DMS79 treated with DMSO at 0.1 percent for 48 hours (cell line): Measurements from ENCODE around the gene DNAJC15.
"Not testable (repeated sequence)": the region's sequence is repeated elsewhere in the genome, so short reads cannot be mapped to it uniquely, and the experiment has no call there.

Source experiments
- DNase-seq: peaks from one replicate; lab custom pipeline; 2025; lab: John Stamatoyannopoulos, UW

DNAJC15 gene

DNA sequence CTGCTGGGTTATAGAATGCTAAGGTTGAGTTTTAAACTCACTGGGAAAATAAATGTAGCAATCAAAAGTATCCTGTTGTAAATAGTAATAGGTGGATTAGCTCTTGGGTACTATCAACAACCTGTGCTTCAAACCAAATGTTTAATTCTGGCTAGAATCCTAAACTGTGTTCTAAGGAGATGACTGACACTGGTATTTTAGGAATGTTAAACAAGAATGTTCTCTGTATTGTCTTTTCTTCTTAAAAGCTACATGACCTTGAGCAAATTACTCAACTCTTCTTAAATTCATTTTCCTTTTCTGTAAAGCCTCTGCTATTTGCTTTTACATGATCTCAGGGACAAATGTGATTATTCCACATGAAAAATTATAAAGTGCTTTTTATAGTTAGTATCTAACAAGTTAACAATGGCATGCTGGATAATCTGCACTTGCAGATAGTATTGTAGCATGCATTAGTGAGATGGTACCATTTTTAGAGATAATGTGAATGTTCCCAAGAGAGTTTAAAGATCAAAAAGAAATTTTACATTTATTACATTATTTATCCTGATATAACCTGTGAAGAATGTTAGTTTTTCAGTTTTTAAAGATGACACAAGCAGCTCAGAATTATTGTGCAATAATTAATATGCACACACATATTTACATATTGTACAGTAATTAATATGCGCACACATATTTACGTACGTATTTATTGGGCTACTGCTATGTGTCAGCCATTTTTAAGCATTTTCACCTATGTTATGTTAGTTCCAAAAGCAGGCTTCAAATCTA lies 17.7 kb upstream of the DNAJC15 start:
- DNase-seq = no peak

DNA sequence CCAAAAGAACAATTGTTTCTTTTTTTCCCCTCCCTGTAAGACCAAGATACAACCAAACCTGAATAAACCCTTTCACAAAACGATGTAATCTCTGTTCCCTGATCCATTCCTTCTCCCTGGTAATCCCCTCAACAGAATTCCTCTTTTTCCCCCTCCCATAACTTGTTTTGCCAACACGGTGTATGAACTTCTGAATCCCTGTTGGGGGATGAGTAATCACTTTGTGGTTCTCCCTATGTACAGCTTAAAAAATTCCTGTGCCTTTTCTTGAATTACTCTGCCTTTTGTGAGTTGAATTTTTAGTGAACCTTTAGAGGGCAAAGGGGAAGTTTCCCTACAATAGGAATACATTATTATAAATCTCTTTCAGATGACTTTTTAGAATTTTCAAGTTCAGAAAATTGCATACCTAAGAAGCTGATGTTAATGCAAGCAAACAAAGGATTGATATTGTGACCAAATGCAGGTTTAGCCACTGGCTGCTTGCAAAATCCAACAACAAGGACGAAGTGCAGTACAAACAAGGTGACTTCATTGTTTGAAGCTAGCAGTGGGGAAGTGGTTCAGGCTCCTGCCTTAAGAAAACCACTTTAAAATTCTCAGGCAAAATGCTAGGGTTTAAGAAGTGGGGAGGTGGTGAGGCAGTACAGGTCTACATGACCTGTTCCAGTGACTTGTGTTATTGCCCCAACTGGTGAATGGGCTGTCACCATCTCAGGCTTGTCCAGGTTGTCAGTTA lies 16.3 kb upstream of the DNAJC15 start:
- no peak for DNase-seq

DNA sequence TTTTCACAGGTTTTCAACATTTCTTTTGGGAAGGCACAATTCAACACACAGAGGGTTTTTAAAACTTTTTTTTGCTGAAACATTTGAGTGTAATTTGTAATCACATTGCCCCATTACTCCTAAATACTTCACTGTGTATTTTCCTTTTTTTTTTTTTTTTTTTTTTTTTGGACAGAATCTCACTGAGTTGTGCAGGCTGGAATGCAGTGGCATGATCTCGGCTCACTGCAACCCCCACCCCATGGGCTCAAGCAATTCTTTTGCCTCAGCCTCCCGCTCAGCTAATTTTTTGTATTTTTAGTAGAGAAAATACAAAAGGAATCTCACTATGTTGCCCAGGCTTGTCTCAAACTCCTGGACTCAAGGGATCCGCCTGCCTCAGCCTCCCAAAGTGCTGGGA lies 14.8 kb upstream of the DNAJC15 start:
- DNase-seq = no peak

DNA sequence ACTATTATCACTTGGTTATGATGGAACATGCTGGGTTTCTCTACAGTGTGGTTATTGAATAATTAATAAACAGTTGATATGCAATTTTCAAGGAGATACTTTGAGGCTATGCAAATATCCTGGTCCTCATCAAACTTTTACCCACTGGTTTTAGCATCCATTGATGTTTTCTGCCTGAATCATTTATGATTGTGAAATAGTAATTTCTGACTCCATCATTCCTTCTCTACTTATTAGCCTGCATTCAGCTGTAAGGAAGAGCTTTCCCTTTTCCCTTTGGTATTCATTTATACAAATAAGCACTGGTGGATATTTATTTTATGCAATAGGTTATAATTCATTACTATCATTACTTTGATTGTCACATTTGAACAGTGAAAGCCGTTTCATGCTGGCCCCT lies 13.9 kb upstream of the DNAJC15 start:
- no peak for DNase-seq

DNA sequence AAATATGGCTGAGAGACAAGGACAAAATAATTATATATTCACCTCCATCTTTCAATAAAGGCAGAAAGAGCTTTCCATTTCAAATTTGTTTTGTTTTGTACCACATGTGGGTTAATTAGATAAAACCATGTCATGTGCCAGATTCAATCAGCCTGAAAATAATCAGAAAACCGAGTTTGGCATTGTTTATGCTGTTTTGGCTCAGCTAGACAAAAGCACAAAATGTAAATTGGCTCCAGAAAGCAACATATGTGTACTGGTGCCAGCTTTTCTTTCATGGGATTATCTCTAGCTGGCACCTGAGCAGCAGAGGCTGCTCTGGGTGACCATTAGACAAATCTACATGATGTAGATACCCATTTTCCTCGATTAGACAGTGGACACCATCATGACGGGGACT lies 9.2 kb upstream of the DNAJC15 start:
- no peak for DNase-seq

DNA sequence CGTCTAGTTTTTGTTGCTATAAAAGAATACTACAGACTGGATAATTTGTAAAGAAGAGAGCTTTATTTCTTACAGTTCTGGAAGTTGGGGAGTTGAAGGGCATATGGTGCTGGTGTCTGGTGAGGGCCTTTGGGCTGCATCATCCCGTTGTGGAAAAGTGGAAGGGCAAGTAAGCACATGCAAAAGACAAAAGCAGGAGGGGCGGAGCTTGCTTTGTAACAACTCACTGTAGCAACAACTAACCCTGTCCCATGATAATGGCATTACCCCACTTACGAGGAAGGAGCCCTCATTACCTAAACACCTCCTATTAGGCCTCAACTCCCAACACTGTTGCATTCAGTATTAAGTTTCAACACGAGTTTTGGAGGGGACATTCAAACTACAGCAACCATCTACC lies 7.2 kb upstream of the DNAJC15 start:
- no peak for DNase-seq

DNA sequence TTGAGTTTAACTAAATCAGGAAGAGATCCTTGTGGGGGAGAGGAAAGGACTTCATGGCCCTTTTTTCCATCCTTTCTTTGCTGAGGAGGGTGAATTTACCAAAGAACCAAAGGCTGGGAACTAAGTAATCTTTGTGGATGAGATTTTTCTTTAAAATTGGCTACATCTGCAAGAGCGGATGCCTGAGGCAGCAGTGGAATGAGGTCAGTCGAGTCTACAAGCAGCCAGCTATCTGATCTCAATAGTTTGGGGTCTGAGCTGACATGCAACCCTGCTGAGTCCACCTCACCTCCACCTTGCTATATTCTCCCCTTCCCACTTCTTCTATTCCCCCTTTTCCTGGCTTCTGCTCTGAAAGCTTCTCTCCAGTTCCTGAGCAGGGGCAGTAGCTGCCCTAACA lies 3.6 kb upstream of the DNAJC15 start:
- DNase-seq = no peak

DNA sequence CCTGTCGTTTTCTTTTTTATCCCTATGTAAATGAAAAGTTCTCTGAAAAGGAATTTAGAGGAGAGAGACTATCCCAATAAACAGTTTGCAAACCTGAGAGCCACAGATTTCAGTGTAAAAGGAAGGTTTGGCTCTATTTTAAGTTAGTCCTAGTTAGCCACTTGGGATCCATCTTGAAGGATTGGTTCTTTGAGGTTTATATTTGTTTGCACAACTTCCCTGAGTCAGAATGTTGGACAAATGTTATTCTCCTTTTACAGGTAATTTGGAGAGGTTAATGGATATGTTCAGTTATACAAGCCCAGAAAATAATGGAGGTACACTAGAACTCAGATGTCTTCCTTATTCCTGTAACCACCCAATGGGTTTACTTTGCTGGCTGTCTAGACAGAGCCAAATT lies 2.6 kb upstream of the DNAJC15 start:
- no peak for DNase-seq

DNA sequence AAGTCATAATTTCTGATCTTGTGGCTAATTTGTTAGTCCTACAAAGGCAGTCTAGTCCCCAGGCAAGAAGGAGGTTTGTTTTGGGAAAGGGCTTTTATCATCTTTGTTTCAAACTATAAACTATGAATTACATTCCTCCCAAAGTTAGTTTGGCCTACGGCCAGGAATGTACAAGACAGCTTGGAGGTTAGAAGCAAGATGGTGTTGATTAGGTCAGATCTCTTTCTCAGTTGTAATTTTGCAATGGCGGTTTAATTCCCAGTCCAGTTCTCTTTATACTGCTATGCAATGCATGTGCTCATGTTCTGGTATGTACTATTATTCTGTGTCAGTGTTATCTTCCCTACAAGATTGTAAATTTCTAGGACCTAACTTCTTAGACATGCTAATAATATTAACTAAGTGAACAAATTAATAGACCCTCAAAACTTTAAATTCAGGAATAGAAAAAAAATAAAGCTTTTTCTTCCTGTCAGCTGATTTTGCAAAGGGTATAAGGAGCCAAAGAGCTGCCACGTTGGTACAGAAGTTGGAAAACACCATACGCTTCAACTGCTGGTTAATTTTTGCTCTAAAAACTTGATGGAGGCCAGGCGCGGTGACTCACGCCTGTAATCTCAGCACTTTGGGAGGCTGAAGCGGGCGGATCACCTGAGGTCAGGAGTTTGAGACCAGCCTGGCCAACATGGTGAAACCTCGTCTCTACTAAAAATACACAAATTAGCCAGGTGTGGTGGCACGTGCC lies 1.3 kb upstream of the DNAJC15 start:
- no peak for DNase-seq

DNA sequence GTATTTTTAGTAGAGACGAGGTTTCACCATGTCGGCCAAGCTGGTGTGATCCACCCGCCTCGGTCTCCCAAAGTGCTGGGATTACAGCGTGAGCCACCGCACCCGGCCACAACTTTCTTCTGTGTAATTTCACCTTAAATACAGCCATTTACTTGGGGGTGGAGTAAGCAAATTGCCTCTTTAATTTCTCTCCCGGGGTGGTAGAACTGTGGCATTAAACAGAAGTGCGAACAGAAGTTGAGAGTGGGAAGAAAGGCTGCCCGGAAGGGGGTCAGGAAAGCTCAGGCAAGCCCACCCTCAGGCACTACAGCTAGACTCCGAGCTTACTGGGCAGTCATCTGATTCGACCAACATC lies 475 bp upstream of the DNAJC15 start:
- DNase-seq = no peak

DNA sequence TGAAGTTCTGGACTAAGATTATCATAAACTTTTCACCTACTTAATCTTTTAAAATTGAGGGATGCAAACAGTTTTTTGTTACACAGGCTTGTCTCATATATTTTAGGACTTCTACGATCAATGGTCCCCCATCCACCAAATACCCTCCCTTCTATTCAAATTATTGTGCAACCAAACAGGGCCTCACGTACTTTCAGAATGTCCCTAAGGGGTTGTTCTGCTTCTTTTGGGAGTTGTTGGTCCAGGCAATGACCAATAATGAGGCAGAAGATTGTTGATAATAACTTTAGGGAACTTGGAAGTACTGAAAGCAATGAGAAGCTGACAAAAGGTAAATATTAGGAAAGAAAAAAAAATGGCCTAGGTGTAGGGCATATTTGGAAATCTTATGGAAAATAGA lies 2.9 kb downstream of the DNAJC15 start:
- no peak for DNase-seq

DNA sequence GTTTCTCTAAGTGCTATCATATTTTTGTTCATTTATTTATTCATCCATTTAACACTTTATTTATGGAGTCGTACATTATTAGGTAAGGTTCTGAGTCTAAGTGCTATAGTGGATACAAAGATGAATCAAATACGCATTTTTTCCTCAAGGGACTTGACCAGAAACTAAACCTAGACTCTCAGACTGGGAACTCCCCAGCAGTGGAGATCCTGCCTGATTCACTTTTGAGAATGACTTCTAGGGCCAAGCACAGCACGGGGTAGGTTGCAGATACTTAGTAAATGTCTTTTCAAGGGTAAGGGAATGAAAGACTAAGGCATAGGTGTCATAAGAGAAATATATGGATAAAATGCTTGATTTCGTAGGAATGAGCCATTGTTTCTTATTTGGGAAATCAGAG lies 7.2 kb downstream of the DNAJC15 start:
- DNase-seq = no peak

DNA sequence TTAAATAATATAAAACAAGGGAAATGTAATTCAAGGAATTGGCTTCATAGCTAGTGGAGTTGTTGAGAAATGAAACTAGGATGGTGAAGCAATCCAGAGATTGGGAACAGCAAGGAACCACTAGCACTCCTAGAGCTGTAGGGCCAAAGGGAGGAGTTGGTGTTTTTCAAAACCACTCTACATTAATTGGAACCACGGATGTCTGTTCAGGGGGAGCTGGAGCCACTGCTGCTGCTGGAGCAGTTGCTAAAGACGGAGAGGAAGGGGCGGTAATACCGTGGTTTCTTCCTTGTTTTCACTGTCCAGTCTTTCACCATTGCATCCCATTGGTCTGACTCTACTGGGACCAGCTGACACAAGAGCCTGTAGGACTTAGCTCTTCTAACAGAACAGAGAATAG lies 8.5 kb downstream of the DNAJC15 start:
- DNase-seq = no peak

DNA sequence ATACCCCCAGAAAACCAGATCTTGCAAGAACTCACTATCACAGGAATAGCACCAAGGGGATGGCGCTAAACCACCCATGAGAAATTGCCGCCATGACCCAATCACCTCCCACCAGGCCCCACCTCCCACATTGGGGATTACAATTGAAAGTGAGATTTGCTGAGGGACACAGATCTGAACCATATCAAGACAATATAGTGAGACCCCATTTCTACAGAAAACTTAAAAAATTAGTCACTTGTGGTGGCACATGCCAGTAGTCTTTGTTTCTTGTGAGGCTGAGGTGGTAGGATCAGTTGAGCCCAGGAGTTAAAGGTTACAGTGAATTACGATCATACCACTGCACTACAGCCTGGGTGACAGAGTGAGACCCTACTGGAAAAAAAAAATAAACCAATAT lies 9.7 kb downstream of the DNAJC15 start:
- no peak for DNase-seq

DNA sequence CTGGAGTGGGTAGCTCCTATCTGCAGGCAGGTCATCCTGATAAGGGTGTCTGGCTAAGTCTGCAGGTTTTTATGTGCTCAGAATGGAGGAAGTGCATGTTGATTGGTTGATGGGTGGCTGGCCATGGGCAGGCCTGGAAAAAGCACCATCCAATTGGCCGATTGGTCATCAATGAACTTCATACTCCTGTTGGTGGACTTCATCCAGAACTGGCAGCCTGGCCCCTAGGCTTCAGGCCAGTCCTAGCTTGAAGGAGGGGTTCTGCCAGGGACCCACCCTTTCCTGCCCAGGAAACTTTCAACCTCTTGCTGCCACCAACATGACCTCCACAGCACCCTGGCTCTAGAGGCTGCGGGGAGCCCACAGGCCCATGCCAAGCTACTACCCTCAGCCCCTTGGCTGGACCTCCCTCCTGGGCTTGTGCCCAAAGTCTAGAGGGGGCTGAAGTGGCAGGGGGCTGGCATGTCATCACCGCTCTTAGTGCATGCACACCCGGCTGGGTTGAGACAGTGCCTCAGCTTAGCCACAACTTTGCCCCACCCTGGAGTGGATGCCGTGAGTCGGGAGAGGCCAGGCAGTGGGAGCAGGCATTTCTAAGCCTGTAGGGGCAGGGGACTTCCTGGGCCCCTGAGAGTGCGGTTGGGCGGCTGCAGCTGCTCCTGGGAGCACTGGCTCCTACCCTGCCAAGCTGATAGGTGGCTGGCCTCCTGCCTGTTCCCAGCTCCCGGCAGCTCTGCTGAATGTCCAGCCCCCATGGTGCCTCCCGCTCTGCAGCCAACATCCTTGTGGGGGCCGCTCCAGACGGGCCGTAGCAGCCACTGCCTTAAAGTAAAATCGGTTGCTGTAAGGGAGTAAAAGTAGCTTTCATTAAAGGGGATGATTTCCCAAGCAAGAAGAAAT lies 13.2 kb downstream of the DNAJC15 start:
- no peak for DNase-seq

DNA sequence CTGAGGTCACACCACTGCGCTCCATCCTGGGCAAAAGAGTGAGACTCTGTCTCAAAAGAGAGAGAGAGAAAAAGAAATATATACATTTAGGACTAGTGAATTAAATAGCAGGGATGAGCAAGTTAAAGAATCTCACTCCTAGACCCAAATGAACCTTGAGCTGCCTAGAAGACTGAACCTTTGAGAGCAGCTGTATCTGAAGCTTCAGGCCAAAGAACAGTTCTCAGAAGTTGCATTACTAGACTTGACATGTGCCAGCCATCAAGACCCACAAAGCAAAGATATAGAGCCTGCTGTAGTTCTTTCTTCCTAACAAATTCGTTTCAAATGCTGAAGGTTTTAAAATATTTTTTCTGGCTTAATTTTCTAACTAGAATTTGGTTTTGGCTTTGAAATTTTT lies 16.6 kb downstream of the DNAJC15 start:
- no peak for DNase-seq

DNA sequence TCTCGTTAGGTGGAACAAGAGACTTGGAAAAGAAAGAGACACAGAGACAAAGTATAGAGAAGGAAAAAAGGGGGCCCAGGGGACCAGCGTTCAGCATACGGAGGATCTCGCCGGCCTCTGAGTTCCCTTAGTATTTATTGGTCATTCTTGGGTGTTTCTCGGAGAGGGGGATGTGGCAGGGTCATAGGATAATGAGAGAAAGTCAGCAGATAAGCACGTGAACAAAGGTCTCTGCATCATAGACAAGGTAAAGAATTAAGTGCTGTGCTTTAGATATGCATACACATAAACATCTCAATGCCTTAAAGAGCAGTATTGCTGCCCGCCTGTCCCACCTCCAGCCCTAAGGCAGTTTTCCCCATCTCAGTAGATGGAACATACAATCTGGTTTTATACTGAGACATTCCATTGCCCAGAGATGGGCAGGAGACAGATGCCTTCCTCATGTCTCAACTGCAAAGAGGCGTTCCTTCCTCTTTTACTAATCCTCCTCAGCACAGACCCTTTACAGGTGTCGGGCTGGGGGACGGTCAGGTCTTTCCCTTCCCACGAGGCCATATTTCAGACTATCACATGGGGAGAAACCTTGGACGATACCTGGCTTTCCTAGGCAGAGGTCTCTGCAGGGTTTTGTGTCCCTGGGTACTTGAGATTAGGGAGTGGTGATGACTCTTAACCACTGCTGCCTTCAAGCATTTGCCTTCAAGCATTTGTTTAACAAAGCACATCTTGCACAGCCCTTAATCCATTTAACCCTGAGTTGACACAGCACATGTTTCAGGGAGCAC lies 17.4 kb downstream of the DNAJC15 start:
- DNase-seq = not testable (repeated sequence)

DNA sequence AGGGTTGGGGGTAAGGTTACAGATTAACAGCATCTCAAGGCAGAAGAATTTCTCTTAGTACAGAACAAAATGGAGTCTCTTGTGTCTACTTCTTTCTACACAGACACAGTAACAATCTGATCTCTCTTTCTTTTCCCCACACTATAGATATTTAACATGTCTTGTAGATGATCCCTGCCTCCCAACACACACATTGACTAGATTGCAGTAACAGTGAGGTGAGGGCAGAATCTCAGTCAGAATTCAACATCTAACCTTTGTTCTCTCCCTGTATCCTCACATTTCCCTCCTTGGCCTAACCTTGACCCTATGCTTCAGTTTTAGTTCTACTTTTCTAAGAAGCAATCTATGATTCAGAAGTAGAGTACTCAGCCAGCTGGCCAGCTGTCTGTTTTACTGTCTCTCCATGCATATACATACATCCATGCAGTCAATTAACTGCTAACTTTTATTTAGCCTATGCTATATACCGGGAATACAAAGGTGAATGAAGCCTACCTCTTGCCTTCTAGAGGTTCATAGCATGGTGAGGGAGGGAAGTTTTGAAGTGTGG lies 18.1 kb downstream of the DNAJC15 start:
- DNase-seq = no peak

DNA sequence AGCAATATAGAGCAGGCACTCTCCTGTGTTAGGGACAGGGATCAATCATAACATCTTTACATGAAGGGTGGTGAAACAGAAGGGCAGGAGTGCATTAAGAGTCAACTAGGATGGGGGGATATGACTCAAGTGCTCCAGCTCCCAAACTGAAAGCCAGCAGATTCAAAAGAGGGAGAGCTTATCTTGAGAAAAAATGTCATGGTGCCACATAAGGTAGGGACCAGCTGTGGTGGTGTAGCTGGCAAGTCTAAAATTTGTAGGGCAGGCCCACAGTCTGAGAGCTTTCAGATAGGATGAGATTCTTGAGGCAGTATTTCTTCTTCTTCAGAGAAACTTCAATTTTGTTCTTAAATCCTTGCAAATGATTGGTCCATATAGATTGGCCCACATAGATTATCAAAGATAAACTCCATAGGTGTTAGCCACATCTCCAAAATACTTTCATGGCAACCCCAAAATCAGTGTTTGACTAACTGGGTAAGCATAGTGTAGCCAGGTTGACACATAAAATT lies 19.1 kb downstream of the DNAJC15 start:
- no peak for DNase-seq

DNA sequence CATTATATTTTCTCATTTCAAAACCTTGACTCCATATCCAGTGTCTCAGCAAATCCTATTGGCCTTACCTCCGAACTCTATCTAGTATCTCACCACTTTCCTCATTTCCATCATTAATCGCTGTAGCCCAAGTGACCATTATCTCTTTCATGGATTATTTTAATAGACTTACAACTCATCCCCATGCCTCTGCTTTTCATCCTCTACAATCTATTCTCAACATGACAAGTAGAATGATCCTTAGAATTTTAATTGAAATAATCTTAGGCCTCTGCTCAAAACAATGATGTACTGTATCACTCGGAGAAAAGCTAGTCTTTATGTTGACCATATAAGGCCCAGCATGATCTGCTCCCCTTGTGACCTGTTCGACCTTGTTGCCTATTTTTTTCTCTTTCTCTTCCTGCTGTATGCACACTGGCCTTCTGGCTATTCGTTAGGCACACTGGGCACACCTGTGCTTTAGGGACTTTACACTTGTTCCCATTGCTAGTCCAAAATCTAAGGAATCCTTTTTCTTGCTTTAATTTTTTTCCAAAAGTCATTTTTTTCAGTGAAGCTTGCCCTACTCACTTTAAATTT lies 21.4 kb downstream of the DNAJC15 start:
- no peak for DNase-seq
